ENCODE measurements around the gene KCNG2. TPM values are rescaled to one million over a fixed set of nuclear protein-coding genes. Genes with fewer than 3 reads are reported as not detected.
"Not testable (repeated sequence)": the region's sequence is repeated elsewhere in the genome, so short reads cannot be mapped to it uniquely, and the experiment has no call there.

KCNG2 gene
- total RNA-seq, 1 donor from 2014 or later, result not detected

- H3K27me3 Mint-ChIP-seq (ENCODE audit: low read depth); H3K4me1 Mint-ChIP-seq (ENCODE audit: low read depth); DNase-seq (ENCODE audit: low spot score); H3K9me3 Mint-ChIP-seq (ENCODE audit: low read depth); H3K4me3 Mint-ChIP-seq (ENCODE audit: unreplicated experiment); H3K27ac Mint-ChIP-seq (ENCODE audit: unreplicated experiment): not testable (repeated sequence)
- TF ChIP-seq CTCF (IDR thresholded peaks at IDR 0.05), result peak; percentile 8
- H3K36me3 Mint-ChIP-seq (ENCODE audit: low read depth), result peaks cover 19% of the 10 kb centered on the region
These were observed 45.7 kb upstream of the KCNG2 start for GRCh38 chr18:79751918-79752578.

- peaks cover 27% of the 10 kb centered on the region for H3K36me3 Mint-ChIP-seq (ENCODE audit: low read depth)
- not testable (repeated sequence) for H3K27ac Mint-ChIP-seq (ENCODE audit: unreplicated experiment); H3K4me3 Mint-ChIP-seq (ENCODE audit: unreplicated experiment)
These were observed 44.8 kb upstream of the KCNG2 start for GRCh38 chr18:79752946-79753345.

GRCh38 chr18:79753391-79753851 is 44.3 kb upstream of the KCNG2 start:
- Mint-ChIP-seq H3K27me3 (ENCODE audit: low read depth) (no peaks in the 10 kb centered on the region), H3K4me3 (ENCODE audit: unreplicated experiment) (no peak overlapping the region), H3K9me3 (ENCODE audit: low read depth) (peaks cover 17% of the 10 kb centered on the region), H3K4me1 (ENCODE audit: low read depth) (no peaks in the 10 kb centered on the region), H3K36me3 (ENCODE audit: low read depth) (peaks cover 32% of the 10 kb centered on the region), H3K27ac (ENCODE audit: unreplicated experiment) (no peak overlapping the region)
- TF ChIP-seq CTCF (IDR thresholded peaks at IDR 0.05), result no peak
- no peak for DNase-seq (ENCODE audit: low spot score)

More at GRCh38 chr18:79752946-79753345, 44.8 kb upstream of the KCNG2 start:
- not testable (repeated sequence) for DNase-seq (ENCODE audit: low spot score); H3K27me3 Mint-ChIP-seq (ENCODE audit: low read depth); H3K4me1 Mint-ChIP-seq (ENCODE audit: low read depth)
- H3K9me3 Mint-ChIP-seq (ENCODE audit: low read depth), result peaks cover 12% of the 10 kb centered on the region

- no peak overlapping the region for H3K4me3 Mint-ChIP-seq (ENCODE audit: unreplicated experiment)
- H3K4me1 Mint-ChIP-seq (ENCODE audit: low read depth), result no peaks in the 10 kb centered on the region
- TF ChIP-seq CTCF (IDR thresholded peaks at IDR 0.05), result no peak
- peaks cover 25% of the 10 kb centered on the region for H3K9me3 Mint-ChIP-seq (ENCODE audit: low read depth)
- no peak overlapping the region for H3K27ac Mint-ChIP-seq (ENCODE audit: unreplicated experiment)
- peak; percentile 86 for DNase-seq (ENCODE audit: low spot score)
- peaks cover 35% of the 10 kb centered on the region for H3K36me3 Mint-ChIP-seq (ENCODE audit: low read depth)
- no peaks in the 10 kb centered on the region for H3K27me3 Mint-ChIP-seq (ENCODE audit: low read depth)
These were observed 43.5 kb upstream of the KCNG2 start for GRCh38 chr18:79754022-79754761.

- Mint-ChIP-seq H3K9me3 (ENCODE audit: low read depth) (peaks cover 31% of the 10 kb centered on the region), H3K4me1 (ENCODE audit: low read depth) (no peaks in the 10 kb centered on the region), H3K27me3 (ENCODE audit: low read depth) (no peaks in the 10 kb centered on the region), H3K36me3 (ENCODE audit: low read depth) (peaks cover 37% of the 10 kb centered on the region), H3K4me3 (ENCODE audit: unreplicated experiment) (no peak overlapping the region), H3K27ac (ENCODE audit: unreplicated experiment) (no peak overlapping the region)
- no peak for DNase-seq (ENCODE audit: low spot score)
- TF ChIP-seq CTCF (IDR thresholded peaks at IDR 0.05), result no peak
These were observed 42.8 kb upstream of the KCNG2 start for GRCh38 chr18:79754831-79755351.

Measured in chondrocyte (in vitro differentiated cells).